ENCODE results near the gene CPED1.

The CPED1 gene

DNA sequence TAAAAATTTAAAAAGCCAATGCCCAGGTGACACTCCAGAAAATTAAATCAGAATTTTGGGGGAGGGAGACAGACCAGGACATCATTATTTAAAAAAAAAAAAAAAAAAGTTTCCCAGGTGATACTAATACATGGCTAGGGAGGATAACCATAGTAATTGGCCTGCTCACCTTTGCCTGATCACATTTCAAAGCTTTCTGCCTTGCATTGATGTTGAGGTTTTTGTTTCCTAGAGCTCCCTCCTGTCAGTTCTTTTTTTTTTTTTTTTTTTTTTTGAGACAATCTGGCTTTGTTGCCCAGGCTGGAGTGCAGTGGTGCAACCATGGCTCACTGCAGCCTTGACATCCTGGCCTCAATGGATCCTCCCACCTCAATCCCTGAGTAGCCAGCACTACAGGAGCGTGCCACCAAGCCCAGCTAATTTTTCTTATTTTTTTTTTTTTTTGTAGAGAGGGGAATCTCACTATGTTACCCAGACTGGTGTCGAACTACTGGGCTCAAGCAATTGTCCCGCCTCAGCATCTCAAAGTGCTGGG lies 38.1 kb downstream of the CPED1 start:
- POLR2A ChIA-PET = no interaction called here
- DNase-seq (ENCODE audit: low read depth, low spot score) = no peak
- TF ChIP-seq, protein P1, sequence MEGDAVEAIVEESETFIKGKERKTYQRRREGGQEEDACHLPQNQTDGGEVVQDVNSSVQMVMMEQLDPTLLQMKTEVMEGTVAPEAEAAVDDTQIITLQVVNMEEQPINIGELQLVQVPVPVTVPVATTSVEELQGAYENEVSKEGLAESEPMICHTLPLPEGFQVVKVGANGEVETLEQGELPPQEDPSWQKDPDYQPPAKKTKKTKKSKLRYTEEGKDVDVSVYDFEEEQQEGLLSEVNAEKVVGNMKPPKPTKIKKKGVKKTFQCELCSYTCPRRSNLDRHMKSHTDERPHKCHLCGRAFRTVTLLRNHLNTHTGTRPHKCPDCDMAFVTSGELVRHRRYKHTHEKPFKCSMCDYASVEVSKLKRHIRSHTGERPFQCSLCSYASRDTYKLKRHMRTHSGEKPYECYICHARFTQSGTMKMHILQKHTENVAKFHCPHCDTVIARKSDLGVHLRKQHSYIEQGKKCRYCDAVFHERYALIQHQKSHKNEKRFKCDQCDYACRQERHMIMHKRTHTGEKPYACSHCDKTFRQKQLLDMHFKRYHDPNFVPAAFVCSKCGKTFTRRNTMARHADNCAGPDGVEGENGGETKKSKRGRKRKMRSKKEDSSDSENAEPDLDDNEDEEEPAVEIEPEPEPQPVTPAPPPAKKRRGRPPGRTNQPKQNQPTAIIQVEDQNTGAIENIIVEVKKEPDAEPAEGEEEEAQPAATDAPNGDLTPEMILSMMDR (IDR thresholded peaks at IDR 0.05; ENCODE audit: insufficient read depth, low read length, missing control alignments) = no peak
- CTCF ChIA-PET = interaction anchor here (0.9 to 2.0 kb wide), 3 partner anchors 11 to 39 kb away, joined by 3 to 10 read pairs (median 6); partner anchors contain the start of gene CPED1
- no peak overlapping the region for H3K4me3 ChIP-seq (ENCODE audit: low read depth, low read length)

DNA sequence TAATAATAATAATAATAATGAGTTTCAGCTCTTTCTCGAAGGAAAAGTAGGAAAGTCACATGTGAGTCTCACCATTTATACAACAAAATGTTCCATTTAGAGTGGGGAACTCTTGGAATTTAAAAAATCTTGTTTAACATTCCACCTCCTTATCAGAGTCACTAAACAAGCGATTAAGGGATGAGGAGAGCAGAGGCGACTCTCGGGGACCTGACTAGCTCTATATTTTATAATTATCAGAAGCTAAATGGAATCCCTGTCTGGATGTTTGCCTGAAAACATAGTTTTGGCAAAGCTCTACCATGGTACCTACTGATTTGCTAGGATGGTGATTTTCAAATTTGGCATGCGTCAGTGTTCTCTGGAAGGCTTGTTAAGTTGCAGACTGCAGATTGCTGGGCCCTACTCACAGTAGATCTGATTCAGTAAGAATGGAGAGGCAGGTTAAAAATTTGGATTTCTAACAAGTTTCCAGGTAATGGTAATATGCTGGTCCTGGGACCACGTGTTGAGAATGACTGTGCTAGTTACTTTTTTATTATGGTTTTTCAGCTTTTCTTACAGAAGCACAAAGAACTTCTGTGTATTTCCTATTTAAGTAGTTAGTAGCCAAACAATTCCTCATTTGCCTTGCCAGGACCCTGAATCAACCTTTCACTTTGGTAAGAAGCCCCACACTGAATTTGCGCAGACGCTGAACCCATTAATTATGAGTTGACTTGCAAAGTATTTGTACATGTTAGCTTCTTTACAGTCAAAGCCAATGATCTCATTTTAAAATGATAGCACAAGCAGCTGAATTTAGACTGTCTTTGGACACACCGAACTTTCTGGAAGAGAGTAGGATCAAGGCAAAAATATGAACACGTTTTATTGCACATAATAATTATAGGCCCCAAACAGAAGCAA lies 39.5 kb downstream of the CPED1 start:
- no peak for DNase-seq (ENCODE audit: low read depth, low spot score)
- TF ChIP-seq, protein P1 (IDR thresholded peaks at IDR 0.05; ENCODE audit: insufficient read depth, low read length, missing control alignments) = no peak
- POLR2A ChIA-PET = no interaction called here
- CTCF ChIA-PET = interaction anchor here (0.9 to 2.0 kb wide), 7 partner anchors 11 to 54 kb away, joined by 3 to 10 read pairs (median 4); partner anchors contain the start of gene CPED1
- H3K4me3 ChIP-seq (ENCODE audit: low read depth, low read length) = no peak overlapping the region

DNA sequence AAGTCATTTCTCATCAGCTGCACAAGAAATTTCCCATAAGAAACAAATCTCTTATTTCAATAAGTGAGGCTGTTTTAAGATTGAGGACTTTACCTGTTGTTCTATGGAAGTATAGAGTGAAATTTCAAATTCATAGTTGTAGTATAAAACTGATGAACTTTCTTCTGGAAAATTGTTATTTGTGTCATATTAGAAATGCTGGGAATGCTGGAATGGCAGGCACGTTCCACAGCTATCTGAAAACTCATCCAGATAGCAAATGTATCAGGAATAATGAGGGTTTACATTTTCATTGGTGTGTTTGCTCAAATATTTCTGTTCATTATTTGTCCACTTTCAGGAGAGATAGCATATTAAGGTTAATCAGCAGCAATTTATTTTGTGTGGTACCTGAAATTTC lies 40.8 kb downstream of the CPED1 start:
- CTCF ChIA-PET = interaction anchor here (1.8 to 1.9 kb wide), 2 partner anchors 27 to 53 kb away, joined by 4 to 10 read pairs; no protein-coding TSS in a partner anchor
- TF ChIP-seq, protein P1 (IDR thresholded peaks at IDR 0.05; ENCODE audit: insufficient read depth, low read length, missing control alignments) = no peak
- POLR2A ChIA-PET = no interaction called here
- DNase-seq (ENCODE audit: low read depth, low spot score) = no peak
- no peak overlapping the region for H3K4me3 ChIP-seq (ENCODE audit: low read depth, low read length)

DNA sequence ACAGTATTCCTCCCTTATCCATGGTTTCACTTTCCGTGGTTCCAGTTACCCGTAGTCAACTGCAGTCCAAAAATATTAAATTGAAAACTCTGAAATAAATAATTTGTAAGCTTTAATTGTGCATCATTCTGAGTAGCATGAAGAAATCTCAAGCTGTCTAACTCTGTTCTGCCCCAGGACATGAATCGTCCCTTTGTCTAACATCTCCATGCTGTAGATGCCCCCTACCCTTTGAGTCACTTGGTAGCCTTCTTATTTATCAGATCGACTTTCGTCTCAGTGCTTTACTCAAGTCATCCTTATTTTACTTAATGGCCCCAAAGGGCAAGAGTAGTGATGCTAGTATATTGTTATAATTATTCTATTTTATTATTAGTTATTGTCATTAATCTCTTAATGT lies 41.8 kb downstream of the CPED1 start:
- ChIA-PET POLR2A (no interaction called here), CTCF (no interaction called here)
- TF ChIP-seq, protein P1 (IDR thresholded peaks at IDR 0.05; ENCODE audit: insufficient read depth, low read length, missing control alignments) = no peak
- DNase-seq (ENCODE audit: low read depth, low spot score) = no peak
- H3K4me3 ChIP-seq (ENCODE audit: low read depth, low read length) = no peak overlapping the region

DNA sequence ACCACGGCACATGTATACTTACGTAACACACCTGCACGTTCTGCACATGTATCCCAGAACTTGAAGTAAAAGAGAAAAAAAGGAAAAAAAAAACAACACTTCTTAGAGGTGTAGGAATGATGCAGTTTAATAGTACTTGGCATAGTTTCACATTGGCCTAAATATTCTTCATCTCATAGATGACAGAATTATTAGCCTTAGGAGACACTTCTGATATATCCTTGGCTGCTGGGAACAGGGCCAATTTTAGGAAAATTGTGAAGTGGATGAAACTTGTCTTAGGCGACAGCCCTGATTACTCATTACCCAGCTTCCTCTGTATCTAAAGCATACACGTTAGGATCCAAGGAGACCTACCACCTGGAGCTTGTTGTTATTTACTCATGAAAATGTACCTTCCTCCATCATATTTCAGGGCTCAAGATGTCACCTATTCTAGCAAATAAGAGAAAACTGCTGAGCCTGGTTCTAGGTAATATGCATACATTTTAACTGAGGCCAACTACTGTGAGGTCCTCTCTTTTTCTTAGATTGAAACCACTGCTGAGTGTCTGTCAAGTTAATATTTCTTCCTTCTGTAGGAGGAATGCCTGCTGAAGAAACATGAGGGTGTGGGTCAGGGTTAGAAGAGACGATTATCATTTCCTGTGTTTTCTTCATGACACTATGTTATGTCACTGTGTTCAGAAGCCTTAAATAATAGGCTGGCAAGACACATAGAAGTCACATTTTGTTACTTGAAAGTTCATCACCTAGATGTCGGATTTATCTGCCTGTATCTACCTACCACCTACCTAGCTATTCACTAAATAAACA lies 44.3 kb downstream of the CPED1 start:
- POLR2A ChIA-PET = no interaction called here
- no peak for DNase-seq (ENCODE audit: low read depth, low spot score)
- H3K4me3 ChIP-seq (ENCODE audit: low read depth, low read length) = no peak overlapping the region
- TF ChIP-seq, protein P1 (IDR thresholded peaks at IDR 0.05; ENCODE audit: insufficient read depth, low read length, missing control alignments) = no peak
- CTCF ChIA-PET = interaction anchor here (1.0 kb wide), 1 partner anchor 17 kb away, joined by 3 read pairs; no protein-coding TSS in a partner anchor

Measured in AG04449 (cell line).